CD4-positive, alpha-beta T cell treated with Interleukin-17A for 4 hours (primary cell): ENCODE data around the gene SLC25A18.
"Not testable (repeated sequence)": the region's sequence is repeated elsewhere in the genome, so short reads cannot be mapped to it uniquely, and the experiment has no call there.

ENCODE experiments used
- DNase-seq: peaks from one replicate; pipeline ENCODE4 v3.0.0-alpha.2; 2020; ENCODE audit warnings: mixed read lengths

Gene SLC25A18, protein sequence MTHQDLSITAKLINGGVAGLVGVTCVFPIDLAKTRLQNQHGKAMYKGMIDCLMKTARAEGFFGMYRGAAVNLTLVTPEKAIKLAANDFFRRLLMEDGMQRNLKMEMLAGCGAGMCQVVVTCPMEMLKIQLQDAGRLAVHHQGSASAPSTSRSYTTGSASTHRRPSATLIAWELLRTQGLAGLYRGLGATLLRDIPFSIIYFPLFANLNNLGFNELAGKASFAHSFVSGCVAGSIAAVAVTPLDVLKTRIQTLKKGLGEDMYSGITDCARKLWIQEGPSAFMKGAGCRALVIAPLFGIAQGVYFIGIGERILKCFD

DNA sequence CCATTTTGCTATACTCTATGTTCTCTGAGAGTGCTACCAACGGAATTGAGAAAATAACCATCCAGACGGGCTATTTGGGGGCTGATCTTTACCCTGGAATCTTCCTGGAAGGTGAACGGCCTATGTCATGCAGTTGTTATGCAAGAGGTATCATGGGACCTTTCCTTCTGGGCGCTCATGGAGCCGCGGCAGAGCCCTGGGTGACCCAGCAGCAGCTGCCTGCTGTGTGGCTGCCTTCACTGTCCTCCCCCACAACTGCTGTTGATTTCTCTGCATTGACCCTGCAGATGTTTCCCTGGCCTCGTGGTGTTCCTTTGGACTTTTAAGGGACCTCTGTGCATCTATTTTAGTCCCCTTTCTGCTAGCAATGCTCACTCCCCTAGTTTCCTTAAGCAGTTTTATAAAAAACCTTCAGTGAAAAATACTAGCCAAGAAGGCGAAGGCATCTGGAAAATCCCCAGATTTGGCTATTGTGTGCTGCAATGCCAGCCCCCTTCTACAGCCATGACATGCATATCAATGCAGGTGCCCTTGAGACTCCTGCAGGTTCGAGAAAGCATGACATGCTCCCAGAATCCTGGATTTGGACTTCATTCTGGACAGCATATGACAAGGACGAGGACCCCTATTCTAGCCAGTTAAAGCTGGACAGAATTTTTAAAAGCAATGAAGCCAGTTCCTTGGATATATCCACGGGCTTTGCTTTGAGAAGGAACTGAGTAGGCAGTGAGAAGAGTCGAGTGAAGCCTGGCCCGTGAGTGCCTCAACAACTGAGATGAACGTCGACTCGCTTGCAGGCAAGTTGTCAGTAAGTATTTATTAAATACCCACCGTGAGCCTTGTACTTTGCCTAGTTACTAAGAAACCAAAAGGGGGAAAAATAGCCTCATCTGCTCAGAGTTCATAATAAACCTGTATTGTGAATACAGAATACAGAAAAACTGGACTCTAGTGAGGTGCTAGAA, at the start of gene SLC25A18:
TSS of gene SLC25A18 (plus strand) at position 593 of the 965 bp plus-strand sequence. CDS start 16,447 bp downstream, outside the sequence.
- no peak for DNase-seq

DNA sequence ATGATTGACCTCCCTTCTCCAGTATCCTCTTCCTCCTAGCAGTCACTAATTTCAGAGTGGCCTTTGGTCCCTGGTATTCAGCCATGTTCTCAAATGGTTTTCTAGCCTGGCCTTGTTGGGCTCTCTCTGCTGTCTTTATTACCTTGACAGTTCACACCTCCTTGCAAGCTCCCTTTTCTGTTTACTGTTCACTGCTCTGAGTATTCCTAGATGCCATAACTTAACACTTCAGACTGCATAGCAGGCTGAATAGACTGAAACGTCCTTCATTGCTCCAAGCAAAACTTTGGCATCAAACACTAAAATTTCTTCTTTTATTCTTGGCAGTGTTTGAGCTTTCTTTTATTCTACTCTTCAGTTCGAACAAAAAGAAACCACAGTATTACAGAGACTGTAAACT, 49.7 kb upstream of the SLC25A18 start:
- DNase-seq, result no peak

DNA sequence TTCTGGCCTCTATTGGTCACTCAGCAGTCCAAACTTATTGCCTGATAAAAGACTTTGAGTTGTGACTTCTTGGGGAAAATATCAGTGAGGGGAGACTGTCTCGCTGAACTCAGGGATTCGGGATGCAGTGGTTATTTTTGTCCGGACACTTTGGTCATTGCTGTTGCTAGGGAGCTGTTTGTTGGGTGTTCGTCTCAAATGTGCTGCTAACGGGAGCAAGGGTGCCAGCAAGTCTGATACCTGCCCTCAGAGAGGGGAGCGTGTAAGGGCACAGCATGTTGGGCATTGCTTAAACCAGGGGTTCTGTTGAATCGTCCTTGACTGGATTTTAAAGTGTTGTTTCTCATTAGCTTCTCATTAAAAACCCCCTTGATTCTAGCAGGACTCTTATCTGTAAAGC, 49.2 kb upstream of the SLC25A18 start:
- DNase-seq, result no peak

DNA sequence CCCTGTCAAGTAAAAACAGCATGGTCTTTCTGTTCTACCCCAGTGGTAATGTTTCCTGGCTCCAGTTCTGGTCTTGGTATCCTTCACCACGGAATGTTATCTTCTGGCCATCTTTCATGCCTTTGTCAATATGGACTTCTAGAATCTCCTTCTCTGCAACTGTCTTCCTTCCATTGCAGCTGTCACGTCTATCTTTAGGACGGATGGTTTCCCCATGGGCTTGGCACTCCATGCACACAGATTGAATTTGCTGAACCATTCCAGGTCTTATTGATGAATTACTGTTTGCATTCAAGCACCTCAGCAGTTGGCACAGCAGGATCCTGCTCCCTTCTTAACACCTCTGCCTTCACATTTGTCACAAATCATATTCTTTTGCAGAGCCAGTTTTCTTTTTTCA, 44.9 kb upstream of the SLC25A18 start:
- no peak for DNase-seq

DNA sequence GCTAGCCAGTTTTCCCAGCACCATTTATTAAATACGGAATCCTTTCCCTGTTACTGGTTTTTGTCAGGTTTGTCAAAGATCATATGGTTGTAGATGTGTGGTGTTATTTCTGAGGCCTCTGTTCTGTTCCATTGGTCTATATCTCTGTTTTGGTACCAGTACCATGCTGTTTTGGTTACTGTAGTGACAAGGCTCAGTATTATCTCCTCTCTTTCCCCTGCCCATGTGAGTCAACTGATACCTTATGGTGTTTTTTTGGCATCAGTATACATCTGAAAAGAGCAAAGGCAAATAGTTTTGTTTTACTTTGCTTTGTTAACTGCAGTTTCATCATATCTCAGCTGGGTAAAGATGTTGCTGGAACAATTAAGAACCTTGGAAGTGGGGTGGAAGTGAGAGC, 41.3 kb upstream of the SLC25A18 start:
- not testable (repeated sequence) for DNase-seq

DNA sequence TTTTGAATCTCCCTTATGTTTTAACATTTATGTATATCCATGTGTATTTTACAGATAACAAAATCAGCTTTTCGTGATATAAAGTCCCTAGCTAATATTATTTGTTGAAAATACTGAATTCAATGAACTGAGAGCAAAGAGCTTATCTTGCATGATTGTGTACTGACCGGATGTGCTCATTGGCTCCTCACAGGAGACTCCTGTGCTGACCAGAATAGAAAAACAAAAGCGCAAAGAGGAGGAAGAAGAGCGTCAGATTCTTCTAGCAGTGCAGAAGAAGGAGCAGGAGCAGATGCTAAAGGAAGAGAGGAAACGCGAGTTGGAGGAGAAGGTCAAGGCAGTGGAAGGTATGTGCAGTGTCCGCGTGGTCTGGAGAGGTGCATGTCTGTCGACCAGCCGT, 39.4 kb upstream of the SLC25A18 start:
- DNase-seq, result no peak

DNA sequence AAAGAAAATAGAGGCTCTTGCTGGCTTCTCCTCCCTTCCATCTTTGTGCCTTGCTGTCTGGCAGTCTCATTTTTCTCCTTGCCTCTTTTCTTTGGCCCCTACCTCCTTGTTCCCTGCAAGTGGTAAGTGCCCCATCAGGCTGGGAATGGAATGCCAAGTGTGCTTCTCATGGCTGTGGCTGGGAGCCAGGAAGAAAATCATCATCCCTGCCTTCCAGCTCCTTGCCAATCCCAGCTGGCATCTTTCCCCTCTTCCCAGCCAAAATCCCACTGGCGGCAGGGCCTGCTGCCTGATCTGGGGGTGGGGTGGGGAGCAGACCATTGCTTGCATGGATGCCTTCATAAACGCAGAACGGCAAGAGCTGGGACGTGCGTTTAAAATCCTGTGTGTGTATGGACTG, 27.0 kb upstream of the SLC25A18 start:
- no peak for DNase-seq

DNA sequence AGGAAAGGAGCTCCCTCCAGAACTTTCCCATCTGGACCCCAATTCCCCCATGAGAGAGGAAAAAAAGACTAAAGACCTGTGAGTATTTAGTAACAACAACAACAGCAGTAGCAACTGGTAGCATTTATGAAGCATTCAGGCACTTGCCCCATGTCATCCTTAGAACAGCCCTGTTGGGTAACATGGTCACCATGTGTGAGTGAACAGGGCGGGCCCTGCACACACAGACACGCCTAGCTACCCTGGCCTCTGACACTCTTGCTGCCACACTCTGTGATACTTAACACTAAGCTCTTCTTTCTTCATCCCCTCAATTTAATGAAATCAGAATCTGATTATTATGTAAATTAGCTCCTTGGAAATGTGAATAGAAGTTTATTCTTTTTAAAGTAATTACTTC, 26.1 kb upstream of the SLC25A18 start:
- no peak for DNase-seq

DNA sequence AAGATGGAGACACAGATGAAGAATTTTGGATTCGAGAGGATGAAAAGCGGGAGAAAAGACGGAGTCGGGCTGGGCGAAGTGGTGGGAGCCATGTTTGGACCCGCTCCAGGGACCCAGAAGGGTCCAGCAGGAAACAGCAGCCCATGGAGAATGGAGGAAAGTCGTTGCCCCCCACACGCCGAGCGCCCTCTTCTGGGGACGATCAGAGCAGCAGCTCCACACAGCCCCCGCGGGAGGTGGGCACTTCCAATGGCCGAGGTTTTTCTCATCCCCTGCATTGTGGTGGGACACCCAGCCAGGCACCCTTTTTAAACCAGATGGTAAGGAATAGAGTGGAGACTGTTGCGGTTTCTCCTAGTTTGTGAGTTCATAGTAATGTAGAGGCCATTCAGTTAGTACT, 22.8 kb upstream of the SLC25A18 start:
- DNase-seq, result no peak

DNA sequence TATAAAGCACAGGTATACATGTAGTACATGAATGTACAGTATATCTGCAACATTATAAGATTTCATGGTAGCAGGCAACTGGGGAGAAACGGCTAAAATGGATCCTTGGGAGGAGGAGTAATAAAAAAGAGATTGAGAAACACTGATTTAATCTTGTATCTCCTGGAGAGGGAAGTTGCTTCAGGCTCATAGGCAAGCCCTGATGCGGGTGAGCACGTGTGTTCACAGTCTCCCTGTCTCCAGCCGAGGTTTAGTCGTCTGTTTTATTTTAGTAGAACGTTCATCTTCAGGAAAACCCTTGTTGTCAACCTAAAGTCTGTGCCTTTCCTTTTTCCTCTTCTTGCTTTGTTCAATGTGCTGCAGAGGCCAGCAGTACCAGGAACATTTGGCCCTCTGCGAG, 21.8 kb upstream of the SLC25A18 start:
- no peak for DNase-seq

DNA sequence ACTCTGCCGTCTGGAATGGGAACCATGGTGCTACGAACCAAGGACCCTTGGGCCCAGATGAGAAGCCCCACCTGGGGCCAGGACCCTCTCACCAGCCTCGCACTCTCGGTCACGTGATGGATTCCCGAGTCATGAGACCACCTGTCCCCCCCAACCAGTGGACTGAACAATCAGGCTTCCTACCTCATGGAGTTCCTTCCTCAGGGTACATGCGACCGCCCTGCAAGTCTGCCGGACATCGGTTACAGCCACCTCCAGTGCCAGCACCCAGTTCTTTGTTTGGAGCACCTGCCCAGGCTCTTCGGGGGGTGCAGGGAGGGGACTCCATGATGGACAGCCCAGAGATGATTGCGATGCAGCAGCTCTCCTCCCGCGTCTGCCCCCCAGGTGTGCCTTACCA, 20.8 kb upstream of the SLC25A18 start:
- DNase-seq, result no peak

DNA sequence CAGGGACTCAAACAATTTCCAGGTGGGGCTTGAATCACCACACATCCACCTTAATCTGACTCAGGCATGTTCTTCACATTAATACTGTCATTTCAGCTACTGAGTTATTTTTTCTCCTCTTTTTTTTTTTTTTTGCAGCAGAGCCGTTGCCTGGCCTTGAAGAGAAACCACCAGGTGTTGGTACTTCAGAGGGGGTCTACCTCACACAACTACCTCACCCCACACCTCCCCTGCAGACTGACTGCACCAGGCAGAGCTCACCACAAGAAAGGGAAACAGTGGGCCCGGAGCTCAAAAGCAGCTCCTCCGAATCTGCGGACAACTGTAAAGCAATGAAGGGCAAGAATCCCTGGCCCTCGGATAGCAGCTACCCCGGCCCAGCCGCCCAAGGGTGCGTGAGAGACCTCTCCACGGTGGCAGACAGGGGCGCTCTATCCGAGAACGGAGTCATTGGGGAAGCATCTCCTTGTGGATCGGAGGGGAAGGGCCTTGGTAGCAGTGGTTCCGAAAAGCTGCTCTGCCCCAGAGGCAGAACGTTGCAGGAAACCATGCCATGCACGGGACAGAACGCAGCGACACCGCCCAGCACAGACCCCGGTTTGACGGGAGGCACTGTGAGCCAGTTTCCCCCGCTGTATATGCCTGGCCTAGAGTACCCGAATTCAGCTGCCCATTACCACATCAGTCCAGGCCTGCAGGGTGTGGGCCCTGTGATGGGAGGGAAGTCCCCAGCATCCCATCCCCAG, 15.1 kb upstream of the SLC25A18 start:
- DNase-seq, result no peak

DNA sequence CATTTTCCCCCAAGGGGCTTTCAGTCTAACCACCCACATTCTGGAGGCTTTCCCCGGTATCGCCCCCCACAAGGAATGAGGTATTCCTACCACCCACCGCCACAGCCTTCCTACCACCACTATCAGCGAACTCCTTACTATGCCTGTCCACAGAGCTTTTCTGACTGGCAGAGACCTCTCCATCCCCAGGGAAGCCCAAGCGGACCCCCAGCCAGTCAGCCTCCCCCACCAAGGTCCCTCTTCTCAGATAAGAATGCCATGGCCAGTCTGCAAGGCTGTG, 14.6 kb upstream of the SLC25A18 start:
- no peak for DNase-seq

DNA sequence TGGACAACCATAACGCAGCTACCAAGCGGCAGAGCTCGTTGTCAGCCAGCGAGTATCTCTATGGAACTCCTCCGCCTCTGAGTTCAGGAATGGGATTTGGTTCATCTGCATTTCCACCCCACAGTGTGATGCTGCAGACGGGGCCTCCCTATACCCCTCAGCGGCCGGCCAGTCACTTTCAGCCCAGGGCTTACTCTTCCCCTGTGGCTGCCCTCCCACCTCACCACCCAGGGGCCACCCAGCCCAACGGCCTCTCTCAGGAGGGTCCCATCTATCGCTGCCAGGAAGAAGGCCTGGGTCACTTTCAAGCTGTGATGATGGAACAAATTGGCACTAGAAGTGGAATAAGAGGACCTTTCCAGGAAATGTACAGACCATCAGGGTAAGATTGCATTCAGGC, 14.1 kb upstream of the SLC25A18 start:
- DNase-seq, result no peak

DNA sequence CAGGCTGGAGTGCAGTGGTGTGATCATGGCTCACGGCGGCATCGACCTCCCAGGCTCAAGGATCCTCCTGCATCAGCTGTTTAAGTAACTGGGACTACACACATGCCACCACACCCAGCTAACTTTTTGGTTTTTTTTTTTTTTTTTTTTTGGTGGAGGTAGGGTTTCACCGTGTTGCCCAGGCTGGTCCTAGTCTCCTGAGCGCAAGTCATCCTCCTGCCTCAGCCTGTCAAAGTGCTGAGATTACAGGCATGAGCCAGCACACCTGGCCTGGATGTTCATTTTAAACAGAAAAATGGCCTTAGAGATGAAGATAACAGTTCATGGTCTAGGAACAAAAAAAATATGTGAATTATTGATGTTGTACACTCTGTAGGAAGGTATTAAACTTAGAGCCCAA, 13.6 kb upstream of the SLC25A18 start:
- DNase-seq, result no peak

DNA sequence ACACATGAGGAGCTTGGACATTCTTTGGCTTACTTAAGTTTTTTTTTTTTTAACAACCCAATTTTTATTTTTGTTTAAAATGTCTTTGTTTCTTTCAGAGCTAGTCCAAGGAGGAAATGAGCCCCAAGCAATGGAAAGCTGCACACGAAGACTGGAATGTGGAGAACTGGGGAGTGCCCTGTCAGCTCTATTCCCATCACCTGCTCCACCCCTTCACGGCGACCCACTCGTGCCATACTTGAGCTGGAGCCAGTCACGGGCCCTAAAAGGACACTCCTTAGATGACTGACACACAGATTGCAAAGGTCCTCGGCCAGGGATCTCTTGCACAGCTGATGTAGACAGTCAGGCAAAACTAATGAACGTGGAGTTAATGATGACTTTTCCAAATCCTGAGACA, 10.6 kb upstream of the SLC25A18 start:
- no peak for DNase-seq

DNA sequence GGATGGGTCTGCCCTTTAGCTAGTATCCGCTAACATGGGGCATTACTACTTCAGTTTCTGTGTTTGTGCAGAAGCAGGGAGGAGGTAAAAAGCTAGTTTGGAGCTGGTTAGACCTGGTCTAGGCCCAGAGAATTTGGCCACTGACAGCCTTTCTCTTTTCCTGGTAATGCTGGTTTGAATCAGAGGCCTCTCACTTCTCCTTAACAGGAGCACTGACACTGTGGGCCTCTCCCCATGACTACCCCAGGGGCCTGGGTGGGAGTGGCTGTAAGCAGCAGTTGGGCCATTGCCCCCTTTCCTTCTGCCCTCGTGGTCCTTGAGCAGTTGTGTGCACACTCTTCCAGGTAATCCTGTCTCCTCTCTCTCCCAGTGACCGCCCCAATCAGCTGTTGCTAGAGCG, 8.5 kb upstream of the SLC25A18 start:
- DNase-seq, result no peak

DNA sequence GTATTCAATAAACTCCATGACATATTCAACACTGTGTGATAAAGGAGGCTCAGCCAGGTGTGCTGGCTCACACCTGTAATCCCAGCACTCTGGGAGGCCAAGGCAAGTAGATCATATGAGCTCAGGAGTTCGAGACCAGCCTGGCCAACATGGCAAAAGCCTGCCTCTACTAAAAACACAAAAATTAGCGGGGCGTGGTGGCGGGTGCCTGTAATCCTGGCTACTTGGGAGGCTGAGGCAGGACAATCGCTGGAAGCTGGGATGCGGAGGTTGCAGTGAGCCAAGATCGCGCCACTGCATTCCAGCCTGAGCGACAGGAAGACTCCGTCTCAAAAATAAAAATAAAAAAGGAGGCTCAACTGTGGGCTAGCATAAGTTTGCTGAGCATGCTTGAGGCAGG, 4.1 kb upstream of the SLC25A18 start:
- DNase-seq, result no peak

DNA sequence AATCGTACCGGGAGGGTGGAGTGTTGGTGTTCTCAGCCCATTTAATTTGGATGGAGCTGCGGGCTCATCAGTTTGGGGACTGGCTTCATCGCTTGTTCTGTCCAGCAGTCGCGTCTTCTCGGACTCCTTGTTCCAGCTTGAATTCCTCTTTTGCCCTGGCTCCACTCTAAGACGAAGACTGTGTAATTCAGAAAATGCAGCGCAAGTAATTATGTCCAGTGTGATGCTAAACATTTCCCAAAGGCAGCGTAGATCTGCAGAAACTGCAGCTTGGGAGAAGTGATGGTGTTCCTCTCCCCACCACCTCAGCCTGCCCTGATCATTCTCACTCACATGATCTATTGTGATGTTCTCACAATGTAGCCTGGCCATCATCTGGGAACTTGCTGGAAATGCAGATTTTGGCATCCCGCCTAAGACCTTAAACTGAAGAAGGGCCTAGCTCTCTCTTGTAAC, 666 bp downstream of the SLC25A18 start:
- DNase-seq, result no peak

DNA sequence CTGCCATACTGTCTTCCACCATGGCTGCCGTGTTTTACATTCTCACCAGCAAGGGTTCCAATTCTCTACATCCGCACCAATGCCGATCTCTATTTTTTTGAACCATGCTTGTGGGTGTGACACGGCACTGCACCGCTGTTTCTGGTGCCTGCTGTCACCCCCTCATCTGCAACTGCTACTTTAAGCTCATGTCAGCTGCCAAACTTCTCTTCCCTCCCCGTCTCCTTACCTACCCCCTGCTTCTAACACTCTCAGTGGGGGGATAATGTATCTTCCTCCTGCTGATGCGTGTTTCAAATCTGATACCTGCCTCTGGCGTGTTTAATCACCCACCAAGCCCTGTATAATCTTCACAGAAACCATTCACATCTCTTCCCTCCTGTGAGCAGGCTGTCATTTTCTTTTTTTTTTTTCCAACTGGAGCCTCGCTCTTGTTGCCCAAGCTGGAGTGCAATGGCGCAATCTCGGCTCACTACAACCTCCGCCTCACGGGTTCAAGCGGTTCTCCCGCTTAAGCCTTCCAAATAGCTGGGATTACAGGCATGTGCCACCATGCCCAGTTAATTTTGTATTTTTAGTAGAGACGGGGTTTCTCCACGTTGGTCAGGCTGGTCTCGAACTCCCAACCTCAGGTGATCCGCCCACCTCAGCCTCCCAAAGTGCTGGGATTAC, 2.9 kb downstream of the SLC25A18 start:
- not testable (repeated sequence) for DNase-seq

DNA sequence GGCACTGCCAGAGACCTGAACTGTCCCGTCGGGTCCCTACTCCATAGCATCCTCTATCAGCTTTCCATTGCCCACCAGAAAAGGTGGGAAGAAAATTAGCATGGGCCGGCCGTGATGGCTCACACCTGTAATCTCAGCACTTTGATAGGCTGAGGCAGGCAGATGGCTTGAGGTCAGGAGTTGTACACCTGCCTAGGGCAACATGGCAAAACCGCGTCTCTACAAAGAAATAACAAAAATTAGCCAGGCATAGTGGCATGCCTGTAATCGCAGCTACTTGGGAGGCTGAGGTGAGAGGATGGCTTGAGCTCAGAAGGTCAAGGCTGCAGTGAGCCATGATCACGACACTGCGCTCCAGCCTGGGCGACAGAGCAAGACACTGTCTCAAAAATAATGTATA, 3.5 kb downstream of the SLC25A18 start:
- DNase-seq, result no peak

DNA sequence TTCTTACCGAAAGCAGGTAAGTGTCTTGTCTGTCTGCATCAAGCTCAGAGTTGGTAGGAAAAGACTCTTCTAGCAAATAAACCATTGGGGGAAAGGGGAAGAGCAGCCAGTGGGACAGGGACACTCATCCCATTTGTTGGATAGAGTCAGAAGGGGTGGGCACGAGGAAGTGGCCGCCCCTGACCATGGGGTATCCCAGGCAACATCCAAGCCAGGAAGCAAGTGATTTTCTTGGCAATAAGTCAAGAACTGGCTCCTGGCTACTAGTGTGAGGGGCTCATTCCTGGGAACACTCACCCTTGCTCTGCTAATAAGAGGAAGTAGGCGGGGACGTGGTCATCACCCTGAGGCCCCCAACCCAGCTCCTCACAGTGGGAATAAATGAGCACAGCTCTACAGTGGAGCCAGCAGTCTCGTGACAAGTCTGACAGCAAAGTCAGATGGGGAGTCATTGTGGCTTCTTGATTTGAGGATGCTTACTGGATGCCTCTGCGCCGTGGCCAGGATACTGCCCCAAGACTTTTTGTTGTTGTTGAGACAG, 6.7 kb downstream of the SLC25A18 start:
- no peak for DNase-seq
